Measurements from ENCODE around the gene XPO6. TPM values are rescaled to one million over a fixed set of nuclear protein-coding genes. Genes with fewer than 3 reads are reported as not detected.

Gene XPO6, protein sequence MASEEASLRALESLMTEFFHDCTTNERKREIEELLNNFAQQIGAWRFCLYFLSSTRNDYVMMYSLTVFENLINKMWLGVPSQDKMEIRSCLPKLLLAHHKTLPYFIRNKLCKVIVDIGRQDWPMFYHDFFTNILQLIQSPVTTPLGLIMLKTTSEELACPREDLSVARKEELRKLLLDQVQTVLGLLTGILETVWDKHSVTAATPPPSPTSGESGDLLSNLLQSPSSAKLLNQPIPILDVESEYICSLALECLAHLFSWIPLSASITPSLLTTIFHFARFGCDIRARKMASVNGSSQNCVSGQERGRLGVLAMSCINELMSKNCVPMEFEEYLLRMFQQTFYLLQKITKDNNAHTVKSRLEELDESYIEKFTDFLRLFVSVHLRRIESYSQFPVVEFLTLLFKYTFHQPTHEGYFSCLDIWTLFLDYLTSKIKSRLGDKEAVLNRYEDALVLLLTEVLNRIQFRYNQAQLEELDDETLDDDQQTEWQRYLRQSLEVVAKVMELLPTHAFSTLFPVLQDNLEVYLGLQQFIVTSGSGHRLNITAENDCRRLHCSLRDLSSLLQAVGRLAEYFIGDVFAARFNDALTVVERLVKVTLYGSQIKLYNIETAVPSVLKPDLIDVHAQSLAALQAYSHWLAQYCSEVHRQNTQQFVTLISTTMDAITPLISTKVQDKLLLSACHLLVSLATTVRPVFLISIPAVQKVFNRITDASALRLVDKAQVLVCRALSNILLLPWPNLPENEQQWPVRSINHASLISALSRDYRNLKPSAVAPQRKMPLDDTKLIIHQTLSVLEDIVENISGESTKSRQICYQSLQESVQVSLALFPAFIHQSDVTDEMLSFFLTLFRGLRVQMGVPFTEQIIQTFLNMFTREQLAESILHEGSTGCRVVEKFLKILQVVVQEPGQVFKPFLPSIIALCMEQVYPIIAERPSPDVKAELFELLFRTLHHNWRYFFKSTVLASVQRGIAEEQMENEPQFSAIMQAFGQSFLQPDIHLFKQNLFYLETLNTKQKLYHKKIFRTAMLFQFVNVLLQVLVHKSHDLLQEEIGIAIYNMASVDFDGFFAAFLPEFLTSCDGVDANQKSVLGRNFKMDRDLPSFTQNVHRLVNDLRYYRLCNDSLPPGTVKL
- total RNA-seq (ENCODE audit: unreplicated experiment) = 232 TPM
- long read RNA-seq, partial matches to known transcripts = 7 of 13 reads
- long read RNA-seq, other reads (novel, unspliced or antisense) = 6 of 13 reads

DNA sequence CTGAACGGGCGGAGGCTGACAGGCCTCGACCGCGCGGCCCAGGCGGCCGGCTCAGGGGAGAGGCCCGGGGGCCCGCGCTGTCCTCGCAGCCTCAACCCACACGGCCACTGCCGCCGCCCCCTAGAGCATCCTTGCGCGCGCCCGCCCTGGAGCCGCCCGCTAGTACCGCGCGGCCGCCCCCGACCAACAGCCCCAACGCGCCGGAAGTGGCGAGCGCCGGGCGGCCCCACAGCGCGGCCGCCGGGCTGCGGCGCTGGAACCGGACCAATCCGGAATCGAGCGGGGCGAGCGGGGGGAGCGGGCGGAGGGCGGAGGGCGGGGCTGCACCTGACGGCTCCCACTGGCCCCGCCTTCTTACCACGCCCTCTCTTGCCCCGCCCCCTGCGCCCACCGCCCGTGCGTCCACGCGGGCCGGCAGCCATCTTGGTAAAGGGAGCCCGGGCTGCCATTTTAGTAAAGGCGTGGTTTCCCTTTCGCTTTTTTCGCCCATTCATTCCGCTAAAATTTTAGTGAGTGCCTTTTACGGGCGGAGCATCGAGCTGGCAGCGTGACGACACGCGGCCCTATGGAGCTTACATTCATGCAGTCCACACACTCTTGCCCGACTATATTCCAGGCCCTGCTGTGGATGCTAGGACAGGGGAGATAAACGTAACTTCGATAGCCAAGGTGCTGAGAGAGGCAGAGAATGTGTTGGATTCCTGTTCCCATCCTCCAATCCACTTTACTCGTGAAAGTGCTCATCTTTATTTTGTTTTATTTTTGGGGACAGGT, at the start of gene XPO6:
TSS of gene XPO6 (minus strand) at position 208 of the 774 bp plus-strand sequence. CDS start 597 bp downstream, outside the sequence.
- TF ChIP-seq, protein P1, sequence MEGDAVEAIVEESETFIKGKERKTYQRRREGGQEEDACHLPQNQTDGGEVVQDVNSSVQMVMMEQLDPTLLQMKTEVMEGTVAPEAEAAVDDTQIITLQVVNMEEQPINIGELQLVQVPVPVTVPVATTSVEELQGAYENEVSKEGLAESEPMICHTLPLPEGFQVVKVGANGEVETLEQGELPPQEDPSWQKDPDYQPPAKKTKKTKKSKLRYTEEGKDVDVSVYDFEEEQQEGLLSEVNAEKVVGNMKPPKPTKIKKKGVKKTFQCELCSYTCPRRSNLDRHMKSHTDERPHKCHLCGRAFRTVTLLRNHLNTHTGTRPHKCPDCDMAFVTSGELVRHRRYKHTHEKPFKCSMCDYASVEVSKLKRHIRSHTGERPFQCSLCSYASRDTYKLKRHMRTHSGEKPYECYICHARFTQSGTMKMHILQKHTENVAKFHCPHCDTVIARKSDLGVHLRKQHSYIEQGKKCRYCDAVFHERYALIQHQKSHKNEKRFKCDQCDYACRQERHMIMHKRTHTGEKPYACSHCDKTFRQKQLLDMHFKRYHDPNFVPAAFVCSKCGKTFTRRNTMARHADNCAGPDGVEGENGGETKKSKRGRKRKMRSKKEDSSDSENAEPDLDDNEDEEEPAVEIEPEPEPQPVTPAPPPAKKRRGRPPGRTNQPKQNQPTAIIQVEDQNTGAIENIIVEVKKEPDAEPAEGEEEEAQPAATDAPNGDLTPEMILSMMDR (IDR thresholded peaks at IDR 0.05; ENCODE audit: partially characterized antibody, unreplicated experiment) = no peak
- Mint-ChIP-seq H3K4me1 (ENCODE audit: low read depth, unreplicated experiment) (peaks cover 8% of the 10 kb centered on the region), H3K27me3 (ENCODE audit: unreplicated experiment) (peaks cover 7% of the 10 kb centered on the region), H3K36me3 (ENCODE audit: unreplicated experiment) (peaks cover 4% of the 10 kb centered on the region), H3K27ac (ENCODE audit: unreplicated experiment) (peak within 1 kb of the TSS; percentile 86), H3K4me3 (ENCODE audit: unreplicated experiment) (peak within 1 kb of the TSS; percentile 96), H3K9me3 (ENCODE audit: unreplicated experiment) (peaks cover 7% of the 10 kb centered on the region)
- peak; percentile 100 for DNase-seq

DNA sequence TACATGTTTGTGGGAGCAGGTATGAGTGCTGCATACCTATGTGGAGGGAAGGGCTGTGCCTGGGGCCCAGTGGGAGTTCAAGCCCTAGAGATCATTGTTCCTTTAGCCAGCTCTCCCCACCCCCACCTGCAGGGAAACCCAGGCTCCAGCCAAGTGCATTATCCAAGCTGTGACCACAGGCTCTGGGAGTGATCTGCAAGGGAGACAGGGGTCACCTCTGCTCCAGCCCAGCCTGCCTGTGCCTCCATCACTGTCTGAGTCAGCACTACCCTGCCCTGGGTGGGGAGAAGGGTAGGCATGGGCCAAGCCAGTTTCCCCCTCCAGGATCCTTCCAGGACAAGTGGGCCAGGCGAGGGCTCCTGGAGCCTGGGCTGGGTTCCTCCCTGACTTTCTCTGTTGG, 48.4 kb upstream of the XPO6 start:
- TF ChIP-seq, protein P1 (IDR thresholded peaks at IDR 0.05; ENCODE audit: partially characterized antibody, unreplicated experiment) = no peak
- no peak for DNase-seq
- Mint-ChIP-seq H3K27me3 (ENCODE audit: unreplicated experiment) (peaks cover 7% of the 10 kb centered on the region), H3K9me3 (ENCODE audit: unreplicated experiment) (peaks cover 8% of the 10 kb centered on the region), H3K27ac (ENCODE audit: unreplicated experiment) (no peak overlapping the region), H3K36me3 (ENCODE audit: unreplicated experiment) (no peaks in the 10 kb centered on the region), H3K4me1 (ENCODE audit: low read depth, unreplicated experiment) (peaks cover 13% of the 10 kb centered on the region), H3K4me3 (ENCODE audit: unreplicated experiment) (no peak overlapping the region)

DNA sequence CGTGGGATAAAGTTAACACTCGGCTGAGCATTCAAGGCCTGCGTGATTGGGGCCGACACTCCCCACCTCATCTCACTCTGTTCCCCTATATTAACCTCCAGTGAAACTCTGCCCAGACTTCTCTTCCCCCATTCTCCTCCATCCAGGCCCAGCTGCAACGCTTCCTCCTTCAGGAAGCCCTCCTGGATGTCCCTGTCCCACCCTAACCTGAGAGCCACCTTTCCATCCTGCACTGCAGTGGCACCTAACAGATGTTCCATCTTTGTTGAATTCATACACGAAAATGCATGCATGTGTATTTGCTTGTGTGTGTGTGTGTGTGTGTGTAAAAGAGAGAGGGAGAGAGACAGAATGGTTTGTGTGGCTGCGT, 48.0 kb upstream of the XPO6 start:
- TF ChIP-seq, protein P1 (IDR thresholded peaks at IDR 0.05; ENCODE audit: partially characterized antibody, unreplicated experiment) = no peak
- H3K9me3 Mint-ChIP-seq (ENCODE audit: unreplicated experiment) = peaks cover 8% of the 10 kb centered on the region
- peak overlapping the region; percentile 55 for H3K4me3 Mint-ChIP-seq (ENCODE audit: unreplicated experiment)
- H3K27me3 Mint-ChIP-seq (ENCODE audit: unreplicated experiment) = peaks cover 7% of the 10 kb centered on the region
- no peaks in the 10 kb centered on the region for H3K36me3 Mint-ChIP-seq (ENCODE audit: unreplicated experiment)
- DNase-seq = no peak
- no peak overlapping the region for H3K27ac Mint-ChIP-seq (ENCODE audit: unreplicated experiment)
- H3K4me1 Mint-ChIP-seq (ENCODE audit: low read depth, unreplicated experiment) = peaks cover 15% of the 10 kb centered on the region

DNA sequence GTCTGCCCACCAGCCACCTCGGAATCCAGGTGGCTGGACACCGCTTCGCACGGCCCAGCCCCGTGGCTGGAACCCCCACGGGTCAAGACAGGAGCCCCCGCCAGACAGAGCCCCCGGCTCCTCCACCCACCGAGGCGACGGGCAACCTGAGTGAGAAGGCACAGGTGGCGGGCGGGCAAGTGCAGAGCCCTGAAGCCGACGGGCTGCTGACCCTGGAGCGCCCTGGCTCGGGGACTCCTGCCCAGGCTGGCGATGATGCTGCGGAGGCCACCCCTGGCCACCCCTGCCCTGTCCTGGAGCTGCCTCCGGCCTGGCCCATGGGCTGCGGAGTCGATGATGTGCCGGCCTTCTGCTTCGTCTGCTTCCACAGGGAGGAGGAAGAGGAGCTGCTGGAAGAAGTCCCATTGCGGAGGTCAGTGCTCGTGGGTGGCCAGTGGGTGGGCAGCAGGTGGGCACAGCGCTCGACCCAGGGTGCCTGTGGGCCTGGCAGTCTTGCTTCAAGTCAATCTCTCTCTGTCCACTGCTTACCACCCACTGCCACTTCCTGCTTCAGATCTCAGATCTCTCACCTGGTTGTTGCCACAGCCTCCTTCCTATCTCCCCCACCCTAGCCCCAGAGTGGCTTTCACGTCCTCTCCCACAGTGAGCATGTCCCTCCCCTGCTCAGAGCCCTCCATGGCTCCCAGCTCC, 47.5 kb upstream of the XPO6 start:
- no peak overlapping the region for H3K27ac Mint-ChIP-seq (ENCODE audit: unreplicated experiment)
- peaks cover 8% of the 10 kb centered on the region for H3K9me3 Mint-ChIP-seq (ENCODE audit: unreplicated experiment)
- peak overlapping the region; percentile 55 for H3K4me3 Mint-ChIP-seq (ENCODE audit: unreplicated experiment)
- H3K27me3 Mint-ChIP-seq (ENCODE audit: unreplicated experiment) = peaks cover 7% of the 10 kb centered on the region
- no peak for DNase-seq
- no peaks in the 10 kb centered on the region for H3K36me3 Mint-ChIP-seq (ENCODE audit: unreplicated experiment)
- TF ChIP-seq, protein P1 (IDR thresholded peaks at IDR 0.05; ENCODE audit: partially characterized antibody, unreplicated experiment) = no peak
- H3K4me1 Mint-ChIP-seq (ENCODE audit: low read depth, unreplicated experiment) = peaks cover 18% of the 10 kb centered on the region
